Activated CD4-positive, alpha-beta T cell treated with anti-CD3 and anti-CD28 coated beads, Interleukin-2, amount 10 ng/mL, durations not matched to agents 7 days and 5 days (primary cell): ENCODE measurements around the gene MAPK11. TPM values are rescaled to one million over a fixed set of nuclear protein-coding genes. Genes with fewer than 3 reads are reported as not detected.

ENCODE experiments used
- CTCF ChIA-PET: fragments of 350-600 bp; sonication (Branson Sonifier 250); formaldehyde crosslinking; loops from one replicate; lab custom pipeline; 2021; ENCODE audit warnings: antibody characterized with exemption; lab: Charles Lee
- POLR2A ChIA-PET: fragments of 350-600 bp; sonication (Branson Sonifier 250); formaldehyde crosslinking; loops from one replicate; lab custom pipeline; 2021; ENCODE audit warnings: antibody characterized with exemption; lab: Charles Lee
- DNase-seq: peaks from one replicate; pipeline ENCODE4 v3.0.0-alpha.2; 2020
- H3K27ac Mint-ChIP-seq: one replicate; pipeline ENCODE4 v1.8.0; 2021; ENCODE audit warnings: mild to moderate bottlenecking, moderate library complexity, mixed read lengths
- H3K27me3 Mint-ChIP-seq: one replicate; pipeline ENCODE4 v1.8.0; 2021; ENCODE audit warnings: mixed read lengths
- H3K36me3 Mint-ChIP-seq: one replicate; pipeline ENCODE4 v1.8.0; 2021; ENCODE audit warnings: low read depth, mixed read lengths
- H3K4me1 Mint-ChIP-seq: one replicate; pipeline ENCODE4 v1.8.0; 2021; ENCODE audit warnings: mixed read lengths
- H3K4me3 Mint-ChIP-seq: one replicate; pipeline ENCODE4 v1.8.0; 2021; ENCODE audit warnings: mild to moderate bottlenecking, moderate library complexity, mixed read lengths
- H3K9me3 Mint-ChIP-seq: one replicate; pipeline ENCODE4 v1.8.0; 2021; ENCODE audit warnings: mixed read lengths
- total RNA-seq, 2 experiments: library from RNA; stranded (reverse); gene quantifications; one replicate each; pipeline ENCODE4 v1.2.3, GENCODE V29; 2021

Gene MAPK11
- total RNA-seq, 2 experiments from 2014 or later = 10.7 to 12.6 TPM

GRCh38 chr22:50298937-50299784 is 29.0 kb upstream of the MAPK11 start:
- no peaks in the 10 kb centered on the region for H3K36me3 Mint-ChIP-seq
- ChIA-PET POLR2A (no interaction called here), CTCF (interaction anchor here (1.0 kb wide), 1 partner anchor 23 kb away, joined by 3 read pairs; no protein-coding TSS in a partner anchor)
- peaks cover 2% of the 10 kb centered on the region for H3K4me1 Mint-ChIP-seq
- no peaks in the 10 kb centered on the region for H3K9me3 Mint-ChIP-seq
- DNase-seq = no peak
- H3K27ac Mint-ChIP-seq = no peak overlapping the region
- H3K27me3 Mint-ChIP-seq = peaks cover 13% of the 10 kb centered on the region
- no peak overlapping the region for H3K4me3 Mint-ChIP-seq

GRCh38 chr22:50298266-50298637 is 28.1 kb upstream of the MAPK11 start:
- ChIA-PET POLR2A (no interaction called here), CTCF (interaction anchor here (0.6 to 1.0 kb wide), 2 partner anchors 15 to 22 kb away, joined by 3 to 4 read pairs; no protein-coding TSS in a partner anchor)
- DNase-seq = no peak
- Mint-ChIP-seq H3K36me3 (no peaks in the 10 kb centered on the region), H3K4me1 (no peaks in the 10 kb centered on the region), H3K9me3 (no peaks in the 10 kb centered on the region), H3K27me3 (peaks cover 11% of the 10 kb centered on the region), H3K27ac (no peak overlapping the region), H3K4me3 (no peak overlapping the region)

- Mint-ChIP-seq H3K27ac (no peak overlapping the region), H3K9me3 (no peaks in the 10 kb centered on the region), H3K4me3 (no peak overlapping the region), H3K36me3 (no peaks in the 10 kb centered on the region), H3K4me1 (peaks cover 4% of the 10 kb centered on the region), H3K27me3 (peaks cover 15% of the 10 kb centered on the region)
- DNase-seq = no peak
- ChIA-PET POLR2A (no interaction called here), CTCF (interaction anchor here (0.6 to 2.7 kb wide), 3 partner anchors 16 to 52 kb away, joined by 3 to 15 read pairs (median 4); no protein-coding TSS in a partner anchor)
These were observed 27.5 kb upstream of the MAPK11 start for GRCh38 chr22:50297510-50298265.

GRCh38 chr22:50296658-50297490 is 26.7 kb upstream of the MAPK11 start:
- Mint-ChIP-seq H3K4me1 (peaks cover 12% of the 10 kb centered on the region), H3K4me3 (no peak overlapping the region)

GRCh38 chr22:50294319-50294656 is 24.1 kb upstream of the MAPK11 start:
- H3K4me3 Mint-ChIP-seq = no peak overlapping the region
- POLR2A ChIA-PET = no interaction called here
- CTCF ChIA-PET = interaction anchor here (0.6 to 5.4 kb wide), 3 partner anchors 10 to 199 kb away, joined by 3 to 38 read pairs (median 4); no protein-coding TSS in a partner anchor

More at GRCh38 chr22:50296658-50297490, 26.7 kb upstream of the MAPK11 start:
- DNase-seq = no peak
- H3K27me3 Mint-ChIP-seq = peaks cover 22% of the 10 kb centered on the region
- no peaks in the 10 kb centered on the region for H3K36me3 Mint-ChIP-seq
- ChIA-PET POLR2A (no interaction called here), CTCF (interaction anchor here (0.6 to 2.7 kb wide), 4 partner anchors 8 to 53 kb away, joined by 3 to 15 read pairs (median 4); no protein-coding TSS in a partner anchor)
- H3K9me3 Mint-ChIP-seq = no peaks in the 10 kb centered on the region
- no peak overlapping the region for H3K27ac Mint-ChIP-seq

GRCh38 chr22:50293441-50294318 is 23.5 kb upstream of the MAPK11 start:
- Mint-ChIP-seq H3K27ac (no peak overlapping the region), H3K9me3 (no peaks in the 10 kb centered on the region), H3K4me3 (no peak overlapping the region), H3K36me3 (no peaks in the 10 kb centered on the region), H3K27me3 (peaks cover 22% of the 10 kb centered on the region), H3K4me1 (peaks cover 12% of the 10 kb centered on the region)
- CTCF ChIA-PET = interaction anchor here (0.6 to 5.4 kb wide), 3 partner anchors 11 to 200 kb away, joined by 3 to 38 read pairs (median 4); no protein-coding TSS in a partner anchor
- DNase-seq = no peak
- POLR2A ChIA-PET = no interaction called here

More at GRCh38 chr22:50294319-50294656, 24.1 kb upstream of the MAPK11 start:
- H3K4me1 Mint-ChIP-seq = peaks cover 12% of the 10 kb centered on the region
- no peak overlapping the region for H3K27ac Mint-ChIP-seq
- peaks cover 24% of the 10 kb centered on the region for H3K27me3 Mint-ChIP-seq
- no peak for DNase-seq
- H3K36me3 Mint-ChIP-seq = no peaks in the 10 kb centered on the region
- no peaks in the 10 kb centered on the region for H3K9me3 Mint-ChIP-seq

GRCh38 chr22:50292643-50293440 is 22.7 kb upstream of the MAPK11 start:
- no peak for DNase-seq
- POLR2A ChIA-PET = no interaction called here
- no peaks in the 10 kb centered on the region for H3K36me3 Mint-ChIP-seq
- no peaks in the 10 kb centered on the region for H3K9me3 Mint-ChIP-seq
- CTCF ChIA-PET = interaction anchor here (5.4 kb wide), 1 partner anchor 17 kb away, joined by 38 read pairs; no protein-coding TSS in a partner anchor
- H3K4me3 Mint-ChIP-seq = peak overlapping the region; percentile 9
- H3K27me3 Mint-ChIP-seq = peaks cover 20% of the 10 kb centered on the region
- H3K27ac Mint-ChIP-seq = peak overlapping the region; percentile 0
- peaks cover 12% of the 10 kb centered on the region for H3K4me1 Mint-ChIP-seq

- H3K27me3 Mint-ChIP-seq = peaks cover 20% of the 10 kb centered on the region
- H3K27ac Mint-ChIP-seq = no peak overlapping the region
- no peak for DNase-seq
- peaks cover 12% of the 10 kb centered on the region for H3K4me1 Mint-ChIP-seq
- H3K36me3 Mint-ChIP-seq = no peaks in the 10 kb centered on the region
- CTCF ChIA-PET = interaction anchor here (0.9 to 5.4 kb wide), 2 partner anchors 14 to 102 kb away, joined by 3 to 38 read pairs; no protein-coding TSS in a partner anchor
- H3K9me3 Mint-ChIP-seq = no peaks in the 10 kb centered on the region
- no peak overlapping the region for H3K4me3 Mint-ChIP-seq
- POLR2A ChIA-PET = no interaction called here
These were observed 19.9 kb upstream of the MAPK11 start for GRCh38 chr22:50289942-50290630.

- Mint-ChIP-seq H3K27me3 (peaks cover 18% of the 10 kb centered on the region), H3K27ac (no peak overlapping the region), H3K36me3 (no peaks in the 10 kb centered on the region), H3K4me1 (peaks cover 12% of the 10 kb centered on the region), H3K9me3 (no peaks in the 10 kb centered on the region), H3K4me3 (no peak overlapping the region)
- no peak for DNase-seq
- ChIA-PET POLR2A (no interaction called here), CTCF (interaction anchor here (5.4 kb wide), 1 partner anchor 13 kb away, joined by 38 read pairs; no protein-coding TSS in a partner anchor)
These were observed 19.2 kb upstream of the MAPK11 start for GRCh38 chr22:50289151-50289941.

GRCh38 chr22:50287731-50288130 is 17.6 kb upstream of the MAPK11 start:
- Mint-ChIP-seq H3K4me3 (no peak overlapping the region), H3K27me3 (peaks cover 12% of the 10 kb centered on the region), H3K9me3 (no peaks in the 10 kb centered on the region), H3K36me3 (no peaks in the 10 kb centered on the region), H3K4me1 (peaks cover 9% of the 10 kb centered on the region), H3K27ac (no peak overlapping the region)
- DNase-seq = no peak
- POLR2A ChIA-PET = no interaction called here
- CTCF ChIA-PET = interaction anchor here (0.8 kb wide), 1 partner anchor 11 kb away, joined by 3 read pairs; no protein-coding TSS in a partner anchor
